Gastrocnemius medialis (tissue), 4 donors: ENCODE results near the gene GARRE1. TPM values are rescaled to one million over a fixed set of nuclear protein-coding genes. Genes with fewer than 3 reads are reported as not detected.
A peak's percentile ranks its signal among the peaks of the same experiment; 100 is the strongest.

Experiments used
- ATAC-seq, 2 donors: fragments of 150-250 bp; one replicate each; pipeline ENCODE4 v1.9.1; 2016
- DNase-seq, 2 donors: peaks; one replicate each; pipeline ENCODE4 v3.0.0-alpha.2; 2019
- H3K27ac ChIP-seq, 4 donors: fragments of 200-600 bp; sonication (generic); 1 replicate in 1 of 4; 2 replicates in 3 of 4; pipeline ENCODE4 v1.5.1; 2016 to 2018; ENCODE audit warnings: mild to moderate bottlenecking in 2 of 4, moderate library complexity in 1 of 4
- H3K27me3 ChIP-seq, 3 donors: fragments of 200-600 bp; sonication (generic) in 2 of 3; 1 replicate in 1 of 3; 2 replicates in 2 of 3; pipeline versions ENCODE4 v1.5.1 to v1.6.0; 2016 to 2019; ENCODE audit warnings: mild to moderate bottlenecking in 1 of 3, moderate library complexity in 1 of 3
- H3K36me3 ChIP-seq, 2 donors: fragments of 200-600 bp; sonication (generic) in 1 of 2; one replicate each; pipeline ENCODE4 v1.5.1; 2017 to 2018
- H3K4me1 ChIP-seq, 2 donors: fragments of 200-600 bp; sonication (generic) in 1 of 2; one replicate each; pipeline ENCODE4 v1.5.1; 2016 to 2017; ENCODE audit warnings: mild to moderate bottlenecking in 2 of 2
- H3K4me3 ChIP-seq, 4 donors: fragments of 200-600 bp; sonication (generic) in 3 of 4; 1 replicate in 1 of 4; 2 replicates in 3 of 4; pipeline ENCODE4 v1.5.1; 2016 to 2019; ENCODE audit warnings: mild to moderate bottlenecking in 2 of 4
- H3K9me3 ChIP-seq, 3 donors: fragments of 200-600 bp; sonication (generic) in 2 of 3; 1 replicate in 1 of 3; 2 replicates in 2 of 3; pipeline ENCODE4 v1.5.1; 2016 to 2019
- CTCF ChIP-seq, 5 experiments: fragments of 450-650 bp in 3 of 5; fragments of 200-600 bp in 2 of 5; sonication (generic) in 2 of 5; IDR thresholded peaks in 4 of 5; conservative IDR thresholded peaks in 1 of 5; 1 replicate in 4 of 5; 2 replicates in 1 of 5; pipeline ENCODE4 v1.5.1; 2016 to 2019; ENCODE audit warnings: antibody characterized with exemption in 5 of 5, mild to moderate bottlenecking in 3 of 5, moderate library complexity in 3 of 5
- POLR2A ChIP-seq, 2 donors: fragments of 450-650 bp; IDR thresholded peaks; one replicate each; pipeline ENCODE4 v1.6.1; 2017; ENCODE audit warnings: antibody characterized with exemption in 2 of 2, mild to moderate bottlenecking in 2 of 2, moderate library complexity in 2 of 2
- in situ Hi-C, 4 donors: fragments of 200-750 bp; cut with MboI; loops; one replicate each; pipeline versions ENCODE4 v1.15.0 to v1.8.0; 2017; ENCODE audit warnings: low sequenced_read_pairs in 4 of 4
- intact Hi-C: fragments of 100-400 bp; cut with DNase I; formaldehyde crosslinking; loops from one replicate; pipeline ENCODE4 v1.15.1; 2023; ENCODE audit warnings: low total_unique reads
- total RNA-seq, 4 donors: library from RNA; depleted of rRNA; stranded (reverse); fragments of >200 nt; gene quantifications; one replicate each; pipeline versions ENCODE4 v1.1.0 to v1.2.3, GENCODE V29; 2016

Gene GARRE1
- total RNA-seq, 4 donors from 2014 or later, result 21.8 to 34.3 (median 24.8) TPM

- Histone ChIP-seq H3K4me3 (no peak overlapping the region), H3K27me3 (no peaks in the 10 kb centered on the region), H3K4me1 (peaks cover 0 to 10% of the 10 kb centered on the region in 2 donors), H3K9me3 (no peaks in the 10 kb centered on the region), H3K27ac (peak overlapping the region; percentile 23 to 61 (median 55)), H3K36me3 (peaks cover 0 to 27% of the 10 kb centered on the region in 2 donors)
- DNase-seq, result no peak
- TF ChIP-seq POLR2A (IDR thresholded peaks at IDR 0.05) (no peak), CTCF (IDR thresholded peaks at IDR 0.05 in 4 of 5, conservative IDR thresholded peaks at IDR 0.05 in 1 of 5) (no peak)
- peak; percentile 64 to 88 for ATAC-seq
- in situ Hi-C loops (loop anchor here in 2 of 4 donors (25.0 kb wide), 1 partner anchor 104 kb away; no protein-coding TSS in a partner anchor), intact Hi-C loops (no loop called here)
Measured at GRCh38 chr19:34232566-34233481, 21.5 kb upstream of the GARRE1 start.

GRCh38 chr19:34235425-34235940, 18.9 kb upstream of the GARRE1 start:
- no peak for DNase-seq
- in situ Hi-C loops (loop anchor here in 2 of 4 donors (25.0 kb wide), 1 partner anchor 102 kb away; no protein-coding TSS in a partner anchor), intact Hi-C loops (no loop called here)
- H3K27ac ChIP-seq, result no peak overlapping the region
- no peak for ATAC-seq
- no peaks in the 10 kb centered on the region for H3K27me3 ChIP-seq
- H3K36me3 ChIP-seq, result peaks cover 0 to under 1% of the 10 kb centered on the region in 2 donors
- TF ChIP-seq POLR2A (IDR thresholded peaks at IDR 0.05), result no peak
- TF ChIP-seq CTCF (IDR thresholded peaks at IDR 0.05 in 4 of 5, conservative IDR thresholded peaks at IDR 0.05 in 1 of 5), result no peak
- peaks cover 0 to 10% of the 10 kb centered on the region in 2 donors for H3K4me1 ChIP-seq
- no peaks in the 10 kb centered on the region for H3K9me3 ChIP-seq
- H3K4me3 ChIP-seq, result no peak overlapping the region

GRCh38 chr19:34236035-34236987, 18.0 kb upstream of the GARRE1 start:
- in situ Hi-C loops, result loop anchor here in 2 of 4 donors (25.0 kb wide), 1 partner anchor 101 kb away; no protein-coding TSS in a partner anchor
- intact Hi-C loops, result no loop called here
- Histone ChIP-seq H3K27ac (no peak overlapping the region), H3K9me3 (no peaks in the 10 kb centered on the region), H3K36me3 (no peaks in the 10 kb centered on the region), H3K4me1 (peaks cover 0 to 10% of the 10 kb centered on the region in 2 donors), H3K4me3 (no peak overlapping the region), H3K27me3 (no peaks in the 10 kb centered on the region)
- no peak for ATAC-seq
- TF ChIP-seq POLR2A (IDR thresholded peaks at IDR 0.05) (no peak), CTCF (IDR thresholded peaks at IDR 0.05 in 4 of 5, conservative IDR thresholded peaks at IDR 0.05 in 1 of 5) (no peak)
- no peak for DNase-seq

- TF ChIP-seq CTCF (IDR thresholded peaks at IDR 0.05 in 4 of 5, conservative IDR thresholded peaks at IDR 0.05 in 1 of 5), result no peak
- no peak overlapping the region for H3K4me3 ChIP-seq
- H3K27ac ChIP-seq, result no peak overlapping the region
- no peaks in the 10 kb centered on the region for H3K36me3 ChIP-seq
- peaks cover 0 to 10% of the 10 kb centered on the region in 2 donors for H3K4me1 ChIP-seq
- DNase-seq (no peak), ATAC-seq (no peak)
- intact Hi-C loops (no loop called here), in situ Hi-C loops (loop anchor here in 2 of 4 donors (25.0 kb wide), 1 partner anchor 100 kb away; no protein-coding TSS in a partner anchor)
- H3K9me3 ChIP-seq, result no peaks in the 10 kb centered on the region
- no peaks in the 10 kb centered on the region for H3K27me3 ChIP-seq
Measured at GRCh38 chr19:34237283-34237682, 17.1 kb upstream of the GARRE1 start.
